ENCODE measurements around the gene XPO5. TPM values are rescaled to one million over a fixed set of nuclear protein-coding genes. Genes with fewer than 3 reads are reported as not detected.

XPO5 gene
- total and polyA plus RNA-seq, 2 of the 4 experiments (the other 2 are of a cell fraction), result 29.0 to 30.1 TPM

DNA sequence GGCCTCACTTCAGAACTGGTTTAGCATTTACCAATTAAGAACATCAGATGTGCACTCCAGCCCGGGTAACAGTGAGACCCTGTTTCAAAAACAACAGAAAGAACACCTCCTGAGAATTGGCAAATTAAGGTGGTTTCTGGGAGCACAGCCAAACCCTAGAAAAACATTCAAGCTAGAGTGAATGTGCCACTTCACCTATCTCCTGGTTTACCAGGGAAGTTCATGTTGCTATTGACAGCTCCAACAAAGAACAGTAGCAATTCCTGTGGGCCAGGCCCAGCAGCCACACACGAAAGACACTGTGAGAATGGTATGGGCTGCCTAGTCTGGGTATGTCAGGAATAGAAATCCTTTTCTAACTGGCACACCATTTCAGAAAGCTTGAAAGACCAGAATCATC lies 54.0 kb downstream of the XPO5 start:
- H3K9me3 ChIP-seq (ENCODE audit: control insufficient read depth, insufficient read depth, low read length), result no peaks in the 10 kb centered on the region
- H3K23ac ChIP-seq (ENCODE audit: low read depth, low read length), result no peak overlapping the region
- in situ Hi-C loops (cut with MboI; ENCODE audit: low sequenced_read_pairs) (no loop called here), intact Hi-C loops (cut with micrococcal nuclease) (loop anchor here (5.0 kb wide), 1 partner anchor 40 kb away; no protein-coding TSS in a partner anchor), dilution Hi-C loops (cut with HindIII; ENCODE audit: low sequenced_read_pairs, unreplicated experiment) (no loop called here)
- H2BK120ac ChIP-seq (ENCODE audit: low read depth, low read length), result no peak overlapping the region
- H2BK15ac ChIP-seq (ENCODE audit: low read depth, low read length), result no peak overlapping the region
- peaks cover 6% of the 10 kb centered on the region for H3K4me1 ChIP-seq (ENCODE audit: control insufficient read depth, insufficient read depth, low read length)
- H2AK9ac ChIP-seq (replicated peaks; ENCODE audit: low read depth, low read length, poor library complexity), result no peak overlapping the region
- peaks cover 5% of the 10 kb centered on the region; the same call in 1 of the 2 replicates for H3K9me1 ChIP-seq (ENCODE audit: insufficient read depth, low read length)
- peaks cover 15 to 44% of the 10 kb centered on the region in 2 experiments for H3K79me1 ChIP-seq (ENCODE audit: low read depth in 1 of 2, low read length in 2 of 2)
- no peak overlapping the region for H4K8ac ChIP-seq (ENCODE audit: low read depth in 2 of 2, low read length in 2 of 2)
- TF ChIP-seq MAFK (IDR thresholded peaks at IDR 0.05; ENCODE audit: low read depth, low read length) (no peak), CEBPB (IDR thresholded peaks at IDR 0.05; ENCODE audit: low read depth, low read length) (no peak), RFX5 (IDR thresholded peaks at IDR 0.05; ENCODE audit: low read depth, low read length) (no peak), BHLHE40 (IDR thresholded peaks at IDR 0.05; ENCODE audit: low read depth, low read length) (no peak), CHD1 (IDR thresholded peaks at IDR 0.05; ENCODE audit: low read depth, low read length) (no peak), MXI1 (IDR thresholded peaks at IDR 0.05; ENCODE audit: borderline replicate concordance, low read depth, low read length) (no peak), FOS (IDR thresholded peaks at IDR 0.05; ENCODE audit: low read depth, low read length) (no peak)
- no CpG with 5 or more reads among the region's 2 CpGs for WGBS, 2 experiments (ENCODE audit: extremely low coverage in 2 of 2, insufficient read length in 1 of 2)
- no peaks in the 10 kb centered on the region; the same call in 1 of the 2 replicates for H4K20me1 ChIP-seq (ENCODE audit: insufficient read depth, low read length)
- no peak overlapping the region for H3K9ac ChIP-seq (ENCODE audit: low read depth, low read length)
- ATAC-seq (ENCODE audit: low read depth) (no peak), DNase-seq (no peak)
- H2AFZ ChIP-seq (replicated peaks; ENCODE audit: low read length, poor library complexity), result no peak overlapping the region
- H3K56ac ChIP-seq (ENCODE audit: extremely low read depth, insufficient read depth, low read length), result no peak overlapping the region
- H4K5ac ChIP-seq (ENCODE audit: low read depth, low read length), result no peak overlapping the region
- H3K36me3 ChIP-seq (ENCODE audit: control insufficient read depth, insufficient read depth, low read length), result peaks cover 64% of the 10 kb centered on the region
- H3K27me3 ChIP-seq (ENCODE audit: control insufficient read depth, insufficient read depth, low read length), result no peaks in the 10 kb centered on the region
- H3K4ac ChIP-seq (ENCODE audit: low read depth, low read length), result no peak overlapping the region
- ChIA-PET POLR2A (ENCODE audit: unreplicated experiment) (no interaction called here), CTCF (no interaction called here)
- no peak overlapping the region for H2BK20ac ChIP-seq (ENCODE audit: low read depth, low read length)
- no peak overlapping the region for H3K14ac ChIP-seq (replicated peaks; ENCODE audit: low read depth, low read length)
- no peak overlapping the region for H3K27ac ChIP-seq (ENCODE audit: insufficient read depth, low read length)
- no peak overlapping the region for H3K18ac ChIP-seq (ENCODE audit: low read depth, low read length)
- H2AK5ac ChIP-seq (ENCODE audit: low read depth, low read length), result no peak overlapping the region
- H3K4me2 ChIP-seq (ENCODE audit: low read depth, low read length), result no peak overlapping the region
- H3K4me3 ChIP-seq (ENCODE audit: insufficient read depth, low read depth, low read length), result no peak overlapping the region
- H4K91ac ChIP-seq (ENCODE audit: insufficient read depth, low read depth, low read length), result no peak overlapping the region
- BruUV-seq (replicated peaks), result no TSS peak
- no peak overlapping the region for H2BK5ac ChIP-seq (ENCODE audit: low read depth, low read length, poor library complexity, severe bottlenecking)
